MV-4-11 (cell line): ENCODE measurements around the gene ARHGAP32.

ENCODE experiments used
- DNase-seq: peaks from one replicate; lab custom pipeline; 2025; lab: John Stamatoyannopoulos, UW

The ARHGAP32 gene

GRCh38 chr11:129192150-129192549, at the start of gene ARHGAP32:
TSS of gene ARHGAP32 (minus strand) at chr11:129192325. CDS start at chr11:129192198, 127 bp downstream.
- DNase-seq, result no peak

- DNase-seq, result no peak
These were observed 47.1 kb upstream of the ARHGAP32 start for GRCh38 chr11:129239207-129239606.

- DNase-seq, result no peak
These were observed 45.9 kb upstream of the ARHGAP32 start for GRCh38 chr11:129237880-129238638.

GRCh38 chr11:129237456-129237855, 45.3 kb upstream of the ARHGAP32 start:
- DNase-seq, result no peak

GRCh38 chr11:129236850-129237249, 44.7 kb upstream of the ARHGAP32 start:
- no peak for DNase-seq

- no peak for DNase-seq
These were observed 42.9 kb upstream of the ARHGAP32 start for GRCh38 chr11:129234978-129235377.

GRCh38 chr11:129230006-129230405, 37.9 kb upstream of the ARHGAP32 start:
- no peak for DNase-seq

- no peak for DNase-seq
These were observed 34.2 kb upstream of the ARHGAP32 start for GRCh38 chr11:129226207-129226798.

- no peak for DNase-seq
These were observed 33.1 kb upstream of the ARHGAP32 start for GRCh38 chr11:129225190-129225589.

GRCh38 chr11:129224538-129224937, 32.4 kb upstream of the ARHGAP32 start:
- DNase-seq, result no peak

GRCh38 chr11:129223701-129224149, 31.6 kb upstream of the ARHGAP32 start:
- no peak for DNase-seq

GRCh38 chr11:129223260-129223659, 31.1 kb upstream of the ARHGAP32 start:
- DNase-seq, result no peak

GRCh38 chr11:129222158-129222557, 30.0 kb upstream of the ARHGAP32 start:
- DNase-seq, result no peak

- no peak for DNase-seq
These were observed 23.6 kb upstream of the ARHGAP32 start for GRCh38 chr11:129215506-129216245.

GRCh38 chr11:129214710-129215295, 22.7 kb upstream of the ARHGAP32 start:
- no peak for DNase-seq

- DNase-seq, result no peak
These were observed 21.1 kb upstream of the ARHGAP32 start for GRCh38 chr11:129213261-129213660.

GRCh38 chr11:129211397-129211796, 19.3 kb upstream of the ARHGAP32 start:
- DNase-seq, result no peak

GRCh38 chr11:129210831-129211181, 18.7 kb upstream of the ARHGAP32 start:
- peak; percentile 64 for DNase-seq

GRCh38 chr11:129209891-129210830, 18.0 kb upstream of the ARHGAP32 start:
- DNase-seq, result no peak

- no peak for DNase-seq
These were observed 16.7 kb upstream of the ARHGAP32 start for GRCh38 chr11:129208863-129209262.

GRCh38 chr11:129204150-129204838, 12.2 kb upstream of the ARHGAP32 start:
- no peak for DNase-seq
